Inflammatory macrophage (primary cell): ENCODE measurements around the gene OR52E8.
A peak's percentile ranks its signal among the peaks of the same experiment; 100 is the strongest.

Experiments
- DNase-seq, 2 donors: peaks; one replicate each; pipeline ENCODE4 v3.0.0-alpha.2; 2020 to 2022
- total RNA-seq, 18 experiments: gene quantifications; one replicate each; lab custom pipeline; 2026; ENCODE audit warnings: mixed read lengths in 6 of 18, inconsistent platforms in 2 of 18; lab: John Stamatoyannopoulos, UW

The OR52E8 gene
- 0 to 0.11 (median 0) reads per million in 18 experiments for total RNA-seq

DNA sequence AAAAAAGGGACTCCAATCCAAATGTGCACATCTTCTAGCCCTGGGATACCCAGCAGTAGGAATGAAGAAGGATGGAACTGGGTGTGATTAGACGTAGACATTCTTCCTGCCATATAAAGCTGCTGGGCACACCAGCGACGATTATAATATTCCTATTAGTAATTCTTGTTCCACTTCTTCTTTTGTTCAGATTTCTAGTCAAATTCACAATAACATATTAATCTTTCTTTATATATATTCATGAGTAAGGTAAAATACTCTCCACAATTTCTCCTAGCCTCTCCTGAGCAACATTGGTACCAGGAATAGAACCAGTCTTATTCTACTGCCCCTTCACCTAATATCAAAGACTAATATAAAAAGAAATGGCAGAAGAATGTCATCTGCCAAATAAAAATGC, at the start of gene OR52E8:
Gene OR52E8, minus strand, starts transcription at position 101 of the 400 bp plus-strand sequence. Its CDS starts 0 bp downstream, at position 101.
- no peak for DNase-seq

DNA sequence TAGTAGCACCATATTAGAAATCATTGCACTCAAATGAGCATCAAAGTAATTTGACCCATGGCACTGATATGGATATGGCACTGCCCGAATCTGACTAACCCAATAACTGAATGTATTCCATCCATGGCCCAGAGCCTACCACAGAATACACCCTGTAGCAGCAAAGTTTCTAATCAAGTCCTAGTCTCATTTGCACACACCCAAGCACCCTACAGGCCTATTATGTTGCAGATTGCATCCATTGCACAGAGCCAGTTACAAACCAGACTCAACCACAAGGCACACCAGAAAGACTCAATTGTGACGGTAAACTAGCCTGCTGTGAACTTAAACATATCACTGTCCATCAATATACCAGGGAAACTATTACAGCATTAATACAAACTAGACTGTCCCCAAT, 42.0 kb upstream of the OR52E8 start:
- DNase-seq, result no peak

DNA sequence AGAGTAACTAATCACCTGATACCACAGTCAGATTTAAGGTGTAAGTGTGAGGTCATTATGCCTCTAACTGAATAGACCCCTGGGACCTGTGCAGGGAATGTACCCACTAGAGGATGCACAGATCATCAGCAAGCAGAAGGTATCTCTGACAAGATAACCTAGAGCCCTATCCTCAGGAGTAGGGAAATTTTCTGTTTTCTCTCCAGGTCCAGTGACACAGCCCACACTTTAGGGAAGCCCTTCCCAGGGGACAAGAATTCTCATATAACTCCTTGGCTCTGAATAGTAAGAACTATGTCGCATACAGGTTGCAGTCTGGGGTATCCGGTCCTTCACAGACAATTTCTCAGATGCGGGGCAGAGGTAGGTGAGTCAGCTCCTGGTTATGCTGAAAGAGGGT, 35.4 kb upstream of the OR52E8 start, which contains the start of gene OR52E5:
Gene OR52E5, plus strand, starts transcription at position 301 of the 400 bp plus-strand sequence. CDS start 7,569 bp downstream, outside the sequence.
- no peak for DNase-seq

DNA sequence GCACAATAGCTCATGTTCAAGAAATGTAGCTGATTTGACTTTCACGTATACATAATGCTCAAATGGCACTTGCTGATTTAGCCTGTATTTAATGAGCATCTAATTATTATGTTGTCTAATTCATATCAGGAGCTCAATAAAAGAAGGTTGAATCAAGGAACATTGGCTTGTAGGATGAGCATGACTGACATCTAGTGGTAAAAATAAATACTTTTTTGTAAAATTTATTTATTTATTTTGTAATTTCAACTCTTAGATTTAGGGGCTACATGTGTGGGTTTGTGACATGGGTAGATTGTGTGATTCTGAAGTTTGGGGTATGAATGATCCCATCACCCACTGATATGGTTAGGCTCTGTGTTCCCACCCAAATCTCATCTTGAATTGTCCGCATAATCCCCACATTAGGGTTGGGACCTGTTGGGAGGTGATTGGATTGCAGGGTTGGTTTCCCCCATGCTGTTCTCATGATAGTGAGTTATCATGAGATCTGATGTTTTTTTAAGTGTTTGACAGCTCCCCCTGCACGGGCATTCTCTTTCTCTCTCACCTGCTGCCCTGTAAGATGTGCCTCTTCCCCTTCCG, 33.8 kb upstream of the OR52E8 start:
- peak in 1 of 2 donors; percentile 34 for DNase-seq

DNA sequence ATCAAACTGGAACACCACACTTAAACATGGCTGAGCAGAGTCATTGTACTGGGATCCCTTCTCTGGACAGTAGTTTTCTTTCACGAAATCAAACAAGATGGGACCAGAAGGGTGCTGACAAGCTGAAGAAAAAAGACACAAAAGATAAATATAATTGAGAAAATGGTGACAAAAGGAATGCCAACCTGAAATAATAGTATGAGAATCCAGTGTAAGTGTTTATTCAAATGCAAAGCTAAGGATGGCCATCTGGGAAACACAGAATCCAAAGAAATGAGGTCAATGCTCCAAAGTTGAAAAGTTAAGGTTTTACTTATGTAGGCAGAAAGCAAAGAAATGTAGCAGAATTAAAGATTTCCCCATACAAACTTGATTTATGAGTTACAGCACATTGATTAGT, 30.2 kb upstream of the OR52E8 start:
- DNase-seq, result no peak

DNA sequence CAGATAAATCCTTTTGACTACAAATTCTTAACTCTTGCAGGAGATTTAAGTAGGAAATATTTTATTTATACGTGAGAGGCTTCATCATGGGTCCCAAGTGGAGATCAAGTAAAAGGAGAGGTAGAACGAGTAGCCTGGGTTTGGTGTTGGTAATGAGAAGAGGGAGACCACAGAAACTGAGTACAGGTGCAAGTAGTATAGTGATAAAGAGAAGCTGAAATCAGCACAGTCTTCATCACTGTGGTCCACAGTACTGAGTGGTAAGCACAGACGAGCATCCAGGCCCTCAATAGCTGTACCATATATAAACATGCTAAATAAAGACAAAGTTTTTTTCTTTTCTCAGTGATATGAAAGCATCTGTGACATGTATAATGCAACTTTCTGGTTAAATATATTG, 29.7 kb upstream of the OR52E8 start:
- DNase-seq, result no peak

DNA sequence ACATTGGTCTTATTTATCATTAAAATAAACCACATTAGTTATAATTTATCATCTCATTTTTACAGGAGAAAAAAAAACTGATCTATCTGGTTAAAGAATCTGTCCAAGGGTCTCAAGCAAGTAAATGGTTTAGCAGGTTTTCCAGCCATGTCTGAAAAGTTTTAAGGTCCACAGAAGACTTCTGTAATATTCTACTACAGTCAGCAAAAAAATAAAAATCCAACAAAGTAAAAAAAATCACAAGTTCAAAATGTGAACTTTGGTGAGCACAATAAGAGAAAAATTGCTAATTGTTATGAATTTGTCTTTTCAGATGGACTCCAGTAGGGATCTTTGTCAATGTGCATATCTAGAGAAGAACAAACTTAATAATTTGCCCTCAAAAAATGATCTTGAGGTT, 24.3 kb upstream of the OR52E8 start:
- no peak for DNase-seq

DNA sequence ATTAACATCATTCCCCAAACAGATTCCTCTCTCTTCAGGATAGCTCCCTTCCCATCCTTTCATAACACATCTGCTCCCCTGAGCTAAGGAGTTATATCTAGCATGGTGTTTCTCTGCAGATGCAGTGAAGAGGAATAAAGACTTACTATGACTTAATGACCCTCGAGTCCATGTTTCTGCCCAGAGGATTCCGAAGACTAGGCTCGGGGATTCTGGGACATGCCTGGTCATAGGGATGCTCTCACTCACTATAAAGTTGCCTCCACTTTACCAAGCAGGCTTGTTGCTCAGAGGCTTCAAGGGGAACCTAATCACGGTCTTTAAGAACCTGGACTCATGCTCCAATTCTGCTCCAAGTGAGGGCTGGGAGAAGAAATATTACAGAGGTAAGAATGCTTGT, 22.8 kb upstream of the OR52E8 start, which contains the start of gene OR52E4:
Gene OR52E4, plus strand, starts transcription at position 301 of the 400 bp plus-strand sequence. CDS start 3,664 bp downstream, outside the sequence.
- no peak for DNase-seq

DNA sequence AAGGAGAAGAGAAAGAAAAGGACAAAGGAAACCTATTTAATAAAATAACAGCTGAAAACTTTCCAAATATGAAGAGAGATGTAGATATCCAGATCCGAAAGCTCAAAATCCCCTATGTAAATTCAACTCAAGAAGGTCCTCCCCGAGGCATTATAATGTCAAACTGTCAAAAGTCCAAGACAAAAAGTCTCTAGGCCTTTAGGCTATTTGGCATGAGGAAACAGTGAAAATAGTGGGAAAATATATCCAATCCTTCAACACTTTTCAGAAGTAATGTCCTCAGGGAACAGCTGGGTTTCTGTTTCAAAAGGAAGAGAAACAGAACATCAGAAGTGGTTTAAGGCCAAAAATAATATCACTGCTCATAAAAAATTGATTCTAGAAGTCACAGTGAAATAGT, 21.1 kb upstream of the OR52E8 start:
- DNase-seq, result no peak

DNA sequence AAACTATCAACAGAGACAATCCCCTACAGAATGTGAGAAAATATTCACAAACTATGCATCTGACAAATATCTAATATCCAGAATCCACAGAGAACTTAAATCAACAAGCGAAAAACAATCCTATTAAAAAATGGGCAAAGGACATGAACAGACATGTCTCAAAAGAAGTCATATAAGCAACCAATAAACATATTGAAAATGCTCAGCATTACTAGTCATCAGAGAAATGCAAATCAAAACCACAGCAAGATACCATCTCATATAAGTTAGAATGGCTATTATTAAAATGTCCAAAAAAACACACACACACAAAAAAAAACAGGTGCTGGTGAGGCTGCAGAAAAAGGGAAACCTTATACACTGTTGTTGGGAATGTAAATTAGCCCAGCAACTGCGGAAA, 8.3 kb upstream of the OR52E8 start:
- no peak for DNase-seq

DNA sequence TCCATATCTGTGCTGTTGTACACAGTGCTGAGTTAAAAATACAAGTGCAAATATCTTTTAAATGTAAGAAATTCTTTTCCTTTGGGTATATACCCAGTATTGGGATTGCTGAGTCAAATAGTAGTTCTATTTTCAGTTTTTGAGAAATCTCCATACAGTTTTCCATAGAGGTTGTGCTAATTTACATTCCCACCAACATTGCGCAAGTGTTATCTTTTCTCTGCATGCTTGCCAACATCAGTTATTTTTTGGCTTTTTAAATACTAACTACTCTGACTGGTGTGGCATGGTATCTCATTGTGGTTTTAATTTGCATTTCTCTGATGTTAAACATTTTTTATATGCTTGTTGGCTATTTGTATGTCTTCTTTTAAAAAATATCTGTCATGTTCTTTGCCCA, 6.5 kb downstream of the OR52E8 start:
- no peak for DNase-seq

DNA sequence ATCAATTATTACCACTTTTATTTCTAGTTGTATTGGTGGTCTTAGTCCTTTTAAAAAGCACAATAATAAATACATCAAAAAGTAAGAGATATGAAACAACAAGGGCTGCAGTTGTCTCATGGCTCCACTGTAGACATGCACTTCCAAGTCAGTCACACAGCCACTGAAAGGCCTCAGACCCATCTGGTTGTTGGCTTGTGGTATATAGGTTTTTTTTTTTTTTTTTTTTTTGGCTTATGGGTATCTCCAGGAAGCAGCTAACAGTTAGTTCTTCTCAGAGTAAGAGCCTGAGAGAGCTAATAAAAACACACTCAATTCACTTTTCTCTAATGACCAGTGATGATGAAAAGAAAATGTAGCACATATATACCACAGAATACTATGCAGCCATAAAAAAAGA, 9.8 kb downstream of the OR52E8 start:
- no peak for DNase-seq

DNA sequence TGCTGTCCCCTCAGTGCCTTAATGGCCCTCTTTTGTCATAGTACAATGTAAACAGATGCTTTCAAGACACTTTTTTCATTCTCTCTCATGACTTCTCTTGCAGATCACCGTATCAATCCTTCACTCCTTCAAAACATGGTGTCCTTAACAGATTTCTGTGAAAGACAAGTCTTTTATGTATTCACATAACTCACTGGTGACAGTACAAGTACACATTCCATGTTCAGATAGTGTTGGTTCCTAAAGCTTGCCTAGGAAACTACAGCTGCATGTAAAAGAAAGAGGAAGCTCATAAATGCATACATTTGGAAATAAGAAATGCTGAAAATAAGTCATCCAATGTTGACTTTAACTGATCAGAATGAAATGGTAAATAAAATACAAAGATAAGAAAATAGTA, 10.8 kb downstream of the OR52E8 start:
- DNase-seq, result no peak

DNA sequence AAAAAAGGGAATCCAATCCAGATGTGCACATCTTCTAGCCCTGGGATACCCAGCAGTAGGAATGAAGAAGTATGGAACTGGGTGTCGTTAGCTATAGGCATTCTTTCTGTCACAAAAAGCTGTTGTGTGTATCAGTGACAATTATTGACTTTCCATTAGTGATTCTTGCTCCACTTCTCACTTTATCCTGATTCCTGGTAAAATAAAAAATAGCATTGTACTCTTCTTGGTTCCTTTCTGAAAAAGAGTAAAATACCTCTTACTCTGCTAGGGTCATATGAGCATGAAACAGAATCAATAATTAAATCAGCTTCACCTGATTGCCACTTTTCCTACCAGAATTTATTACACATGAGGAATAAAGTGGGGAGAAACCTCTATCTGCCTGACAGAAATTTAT, 15.7 kb downstream of the OR52E8 start, which contains the start of gene OR52E6:
Gene OR52E6, minus strand, starts transcription at position 101 of the 400 bp plus-strand sequence. Its CDS starts 0 bp downstream, at position 101.
- DNase-seq, result no peak

DNA sequence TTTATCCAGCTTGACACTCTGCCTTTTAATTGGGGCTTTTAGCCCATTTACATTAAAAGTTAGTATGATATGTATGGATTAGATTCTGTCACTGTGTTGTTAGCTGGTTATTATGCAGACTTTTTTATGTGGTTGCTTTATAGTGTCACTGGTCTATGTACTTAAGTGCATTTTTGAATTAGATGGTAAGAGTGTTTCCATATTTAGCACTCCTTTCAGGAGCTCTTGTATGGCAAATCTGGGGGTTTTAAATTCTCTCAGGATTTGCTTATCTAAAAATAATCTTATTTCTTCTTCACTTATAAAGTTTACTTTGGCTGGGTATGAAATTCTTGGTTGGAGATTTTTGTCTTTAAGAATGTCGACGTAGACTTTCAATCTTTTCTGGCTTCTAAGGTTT, 19.8 kb downstream of the OR52E8 start:
- no peak for DNase-seq

DNA sequence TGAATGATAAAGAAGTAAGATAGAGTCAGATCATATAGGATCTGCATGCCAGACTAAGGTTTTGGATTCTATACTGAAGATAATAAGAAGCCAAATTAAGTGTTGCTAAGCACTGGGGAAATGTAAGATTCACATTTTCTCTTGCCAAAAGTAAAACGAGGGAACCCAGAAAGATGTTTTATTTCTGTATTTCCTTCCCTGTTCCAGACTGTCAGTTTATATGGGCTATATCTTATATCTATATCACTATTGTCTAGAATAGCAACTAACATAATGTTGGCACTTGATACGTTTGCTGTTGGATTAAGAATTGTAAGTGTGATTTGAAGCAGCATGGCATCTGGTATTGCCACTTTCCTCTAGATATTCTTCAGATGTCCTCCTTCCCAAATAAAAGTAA, 24.0 kb downstream of the OR52E8 start:
- DNase-seq, result no peak

DNA sequence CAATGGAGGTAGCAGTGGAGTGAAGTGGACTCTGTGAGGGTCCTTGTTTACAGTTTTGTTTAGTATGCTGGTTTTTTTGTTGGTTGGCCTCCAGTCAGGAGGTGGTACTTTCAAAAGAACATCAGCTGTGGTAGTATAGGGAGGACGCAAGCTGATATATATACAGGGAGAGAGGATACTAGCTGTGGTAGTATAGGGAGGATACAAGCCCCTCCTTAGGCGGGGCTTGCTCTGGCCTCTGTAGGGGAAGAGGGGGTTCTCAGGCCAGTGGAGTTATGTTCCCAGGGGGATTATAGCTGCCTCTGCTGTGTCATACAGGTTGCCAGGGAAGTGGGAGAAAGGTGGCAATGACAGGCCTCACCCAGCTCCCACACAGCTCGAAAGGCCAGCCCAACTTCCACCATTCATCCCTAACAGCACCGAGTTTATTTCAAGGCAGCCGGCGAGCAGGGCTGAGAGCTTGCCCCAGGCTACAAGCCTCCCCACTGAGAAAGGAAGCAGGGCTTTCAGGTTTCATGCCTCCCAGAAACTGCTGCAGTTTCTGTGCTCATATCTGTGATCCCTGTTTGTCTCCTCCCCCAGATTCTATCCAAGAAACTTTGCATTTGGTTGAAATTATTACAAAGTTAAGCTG, 26.2 kb downstream of the OR52E8 start:
- no peak for DNase-seq

DNA sequence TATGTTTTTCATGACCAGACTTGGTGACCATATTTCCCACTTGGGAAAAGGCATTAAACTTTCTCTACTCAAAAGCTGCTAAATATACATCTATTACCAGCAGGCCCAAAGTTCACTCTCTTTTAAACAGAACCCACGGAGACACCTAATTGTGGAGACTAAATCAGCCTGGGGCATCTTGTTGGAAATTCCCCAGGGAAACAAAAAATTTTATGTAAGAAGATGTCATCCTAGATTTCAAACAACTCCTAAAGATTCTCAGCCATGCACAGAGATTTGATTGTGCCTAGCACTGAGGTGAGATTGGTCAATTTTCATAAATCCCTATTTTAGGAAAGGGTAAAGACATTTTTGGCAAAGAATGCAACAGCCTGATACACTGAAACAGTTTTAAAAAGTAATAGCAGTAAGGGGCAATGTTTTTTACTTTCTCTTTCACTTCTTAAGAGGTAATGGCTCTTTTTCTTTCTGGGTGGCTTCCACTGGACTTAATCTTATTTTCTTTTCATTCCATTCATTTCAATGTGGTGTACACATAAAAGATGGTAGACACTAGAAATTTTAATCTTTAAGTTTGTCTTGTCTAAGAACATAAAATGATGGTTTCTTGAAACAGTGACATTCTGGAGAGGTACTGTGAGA, 39.1 kb downstream of the OR52E8 start:
- no peak for DNase-seq

DNA sequence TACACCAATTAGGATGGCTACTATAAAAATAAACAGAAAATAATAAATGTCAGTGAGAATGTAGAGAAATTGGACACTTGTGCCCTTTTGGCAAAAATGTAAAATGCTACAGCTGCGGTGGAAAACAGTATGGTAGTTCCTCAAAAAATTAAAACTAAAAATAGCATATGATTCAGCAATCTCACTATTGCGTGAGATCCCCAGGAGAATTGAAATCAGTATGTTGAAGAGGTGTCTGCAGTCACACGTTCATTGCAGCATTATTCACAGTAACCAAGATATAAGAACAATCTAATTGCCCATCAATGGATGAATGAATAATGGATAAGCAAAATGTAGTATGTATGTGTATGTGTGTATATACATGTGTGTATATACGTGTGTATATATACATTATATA, 42.0 kb downstream of the OR52E8 start:
- DNase-seq, result peak; percentile 77 to 93

DNA sequence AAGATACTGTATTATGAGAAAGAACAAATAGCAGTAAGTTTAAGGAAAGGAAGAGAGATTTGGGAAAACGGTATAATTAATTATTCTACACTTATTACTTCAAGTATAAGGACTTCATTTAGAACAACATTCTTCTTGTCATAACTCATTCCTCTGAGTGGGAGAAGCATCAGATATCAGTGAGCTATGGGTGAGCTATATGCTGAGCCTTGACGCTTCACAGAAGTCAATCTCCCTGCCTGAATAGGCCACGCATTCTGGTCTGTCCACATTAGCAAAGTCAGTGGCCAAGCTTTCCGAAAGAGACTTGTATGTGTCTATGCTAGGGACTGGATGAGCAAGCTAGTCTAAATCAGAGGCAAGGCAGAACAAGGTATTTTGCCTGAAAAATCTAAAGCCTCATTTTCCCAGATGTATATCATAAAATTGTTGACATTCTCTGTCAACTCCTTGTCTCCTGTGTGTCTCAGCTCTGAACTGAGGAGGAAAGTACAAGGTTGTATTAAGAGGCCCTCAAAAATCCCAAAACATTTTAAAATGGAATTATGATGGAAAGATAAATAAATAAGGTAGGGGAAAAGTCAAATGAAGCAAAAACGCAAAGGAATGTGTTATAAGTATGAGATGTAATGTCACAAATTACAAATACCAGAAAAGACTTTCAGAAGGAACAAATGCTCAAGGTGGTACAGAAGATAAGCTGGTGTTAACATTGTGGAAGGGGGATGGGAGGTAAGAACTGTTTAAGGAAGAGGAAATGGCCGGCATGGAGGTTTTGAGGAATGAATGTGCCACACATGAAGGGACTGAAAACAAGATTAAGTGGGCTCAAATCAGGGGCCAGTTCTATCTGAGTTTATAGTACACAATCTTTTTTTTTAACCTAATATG, 47.3 kb downstream of the OR52E8 start:
- no peak for DNase-seq

DNA sequence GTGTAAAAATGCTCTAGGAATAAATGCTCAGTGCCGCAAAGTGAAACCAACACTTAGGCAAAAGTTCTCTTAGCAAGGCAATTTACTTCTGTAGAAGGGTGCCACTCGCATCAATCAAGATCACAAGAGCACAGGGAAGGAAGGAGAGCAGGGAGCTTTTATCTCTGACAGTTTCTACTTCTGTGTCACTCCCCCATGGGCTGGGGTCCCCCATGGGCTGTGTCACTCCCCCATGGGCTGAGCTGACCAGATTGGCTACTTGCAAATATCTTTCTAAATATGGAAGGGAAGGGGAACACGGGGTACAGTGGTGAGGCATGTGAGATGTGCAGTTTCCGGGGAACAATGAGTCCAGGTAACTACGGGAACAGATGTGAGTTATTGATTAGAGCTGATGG, 48.4 kb downstream of the OR52E8 start:
- DNase-seq, result peak; percentile 2 to 18

DNA sequence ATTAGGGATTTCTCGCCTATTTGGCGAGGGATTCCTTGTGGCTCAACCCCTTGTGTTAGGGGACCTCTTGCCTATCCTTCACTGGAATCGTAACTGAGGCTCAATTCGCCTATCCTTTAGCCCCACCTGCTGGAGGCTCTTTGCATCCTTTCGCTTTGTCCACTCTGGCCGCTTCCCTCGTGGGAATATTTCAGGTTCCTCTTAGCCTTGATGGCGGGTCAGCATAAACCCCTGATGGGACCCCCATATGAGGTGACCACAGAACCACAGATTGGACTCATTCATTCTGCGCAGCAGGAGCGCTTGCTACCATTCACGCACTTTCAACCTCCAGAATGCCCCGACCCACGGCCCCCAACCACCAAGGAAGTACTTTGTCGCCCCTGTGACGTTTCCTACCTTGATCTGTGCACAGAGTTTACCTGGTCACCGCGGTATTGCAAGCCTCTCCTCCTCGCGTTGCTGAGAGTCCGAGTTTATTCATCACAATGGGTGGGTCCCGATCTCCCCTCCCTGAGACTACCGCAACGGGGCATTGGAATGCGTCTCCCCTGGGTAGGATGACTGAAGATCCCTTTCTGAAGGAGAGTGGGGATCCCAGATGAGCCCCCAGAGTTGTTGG, 48.9 kb downstream of the OR52E8 start, which contains the start of gene OR52N2:
Gene OR52N2, plus strand, starts transcription at position 425 of the 622 bp plus-strand sequence. CDS start 11,412 bp downstream, outside the sequence.
- DNase-seq, result peak; percentile 84 to 88
